Chondrocyte (in vitro differentiated cells): ENCODE data around the gene DEGS2. TPM values are rescaled to one million over a fixed set of nuclear protein-coding genes. Genes with fewer than 3 reads are reported as not detected.

Source experiments
- DNase-seq: peaks from one replicate; pipeline ENCODE4 v3.0.0; 2021; ENCODE audit warnings: mixed read lengths, low spot score
- H3K27ac Mint-ChIP-seq: one replicate; pipeline ENCODE4 v1.8.0; 2021; ENCODE audit warnings: mild to moderate bottlenecking, moderate library complexity, mixed read lengths; ENCODE audit not compliant: unreplicated experiment
- H3K27me3 Mint-ChIP-seq: 2 replicates; pipeline ENCODE4 v1.8.0; 2021; ENCODE audit warnings: low read depth, mixed read lengths
- H3K36me3 Mint-ChIP-seq: 2 replicates; pipeline ENCODE4 v1.8.0; 2021; ENCODE audit warnings: low read depth, mixed read lengths
- H3K4me1 Mint-ChIP-seq: 2 replicates; pipeline ENCODE4 v1.8.0; 2021; ENCODE audit warnings: low read depth, mild to moderate bottlenecking, mixed read lengths
- H3K4me3 Mint-ChIP-seq: one replicate; pipeline ENCODE4 v1.8.0; 2021; ENCODE audit warnings: mild to moderate bottlenecking, moderate library complexity, mixed read lengths; ENCODE audit not compliant: unreplicated experiment
- H3K9me3 Mint-ChIP-seq: 2 replicates; pipeline ENCODE4 v1.8.0; 2021; ENCODE audit warnings: low read depth, mixed read lengths
- total RNA-seq: library from RNA; stranded (reverse); gene quantifications from 3 replicates; pipeline ENCODE4 v1.2.1, GENCODE V29; 2021
- TF ChIP-seq, protein P1 (sequence below): fragments of 200-600 bp; sonication (generic); IDR thresholded peaks from 2 replicates; pipeline ENCODE4 v1.5.0; 2021; ENCODE audit warnings: antibody characterized with exemption, mild to moderate bottlenecking, moderate library complexity

The DEGS2 gene
- total RNA-seq, 1 donor from 2014 or later = 0.17 TPM

DNA sequence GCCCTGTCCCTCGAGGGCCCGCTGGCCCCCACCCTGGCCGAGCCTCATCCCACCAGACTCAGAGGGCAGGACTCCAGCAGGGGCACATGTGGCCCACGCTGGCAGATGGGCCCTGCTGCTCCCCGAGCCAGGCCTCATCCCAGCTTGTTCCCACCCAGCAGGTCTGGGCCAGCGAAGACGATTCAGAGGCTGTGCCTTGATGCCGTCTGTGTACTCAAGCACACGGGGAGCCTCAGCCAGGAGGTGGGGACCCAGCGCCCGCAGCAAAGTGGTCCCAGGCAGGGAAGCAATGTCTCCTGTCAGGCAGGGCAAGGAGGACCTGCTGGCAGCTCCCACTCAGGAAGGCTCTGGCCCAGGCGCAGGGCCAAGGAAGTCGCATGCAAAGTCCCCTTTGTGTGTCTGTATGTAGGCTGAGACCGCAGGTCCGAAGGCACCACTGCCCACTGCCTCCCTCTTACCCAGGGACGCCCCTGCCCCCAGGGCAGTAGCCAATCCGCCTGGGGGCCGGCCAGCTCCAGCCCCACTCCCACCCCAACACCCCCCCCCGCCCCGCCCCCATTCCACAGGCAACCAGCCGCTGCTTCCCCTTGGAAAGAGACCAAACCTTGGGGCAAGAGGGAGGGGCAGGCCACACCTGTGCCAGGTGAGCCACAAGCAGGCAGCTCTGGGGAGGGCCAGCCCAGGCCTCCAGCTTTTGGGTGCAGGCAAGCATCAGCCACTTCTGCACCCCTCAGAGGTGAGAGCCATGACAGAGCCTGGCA lies 9.4 kb downstream of the DEGS2 start:
- TF ChIP-seq, protein P1, sequence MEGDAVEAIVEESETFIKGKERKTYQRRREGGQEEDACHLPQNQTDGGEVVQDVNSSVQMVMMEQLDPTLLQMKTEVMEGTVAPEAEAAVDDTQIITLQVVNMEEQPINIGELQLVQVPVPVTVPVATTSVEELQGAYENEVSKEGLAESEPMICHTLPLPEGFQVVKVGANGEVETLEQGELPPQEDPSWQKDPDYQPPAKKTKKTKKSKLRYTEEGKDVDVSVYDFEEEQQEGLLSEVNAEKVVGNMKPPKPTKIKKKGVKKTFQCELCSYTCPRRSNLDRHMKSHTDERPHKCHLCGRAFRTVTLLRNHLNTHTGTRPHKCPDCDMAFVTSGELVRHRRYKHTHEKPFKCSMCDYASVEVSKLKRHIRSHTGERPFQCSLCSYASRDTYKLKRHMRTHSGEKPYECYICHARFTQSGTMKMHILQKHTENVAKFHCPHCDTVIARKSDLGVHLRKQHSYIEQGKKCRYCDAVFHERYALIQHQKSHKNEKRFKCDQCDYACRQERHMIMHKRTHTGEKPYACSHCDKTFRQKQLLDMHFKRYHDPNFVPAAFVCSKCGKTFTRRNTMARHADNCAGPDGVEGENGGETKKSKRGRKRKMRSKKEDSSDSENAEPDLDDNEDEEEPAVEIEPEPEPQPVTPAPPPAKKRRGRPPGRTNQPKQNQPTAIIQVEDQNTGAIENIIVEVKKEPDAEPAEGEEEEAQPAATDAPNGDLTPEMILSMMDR = no peak
- Mint-ChIP-seq H3K36me3 (peaks cover 2% of the 10 kb centered on the region), H3K4me1 (no peaks in the 10 kb centered on the region), H3K9me3 (peaks cover 4% of the 10 kb centered on the region), H3K4me3 (no peak overlapping the region), H3K27me3 (no peaks in the 10 kb centered on the region), H3K27ac (no peak overlapping the region)
- no peak for DNase-seq

DNA sequence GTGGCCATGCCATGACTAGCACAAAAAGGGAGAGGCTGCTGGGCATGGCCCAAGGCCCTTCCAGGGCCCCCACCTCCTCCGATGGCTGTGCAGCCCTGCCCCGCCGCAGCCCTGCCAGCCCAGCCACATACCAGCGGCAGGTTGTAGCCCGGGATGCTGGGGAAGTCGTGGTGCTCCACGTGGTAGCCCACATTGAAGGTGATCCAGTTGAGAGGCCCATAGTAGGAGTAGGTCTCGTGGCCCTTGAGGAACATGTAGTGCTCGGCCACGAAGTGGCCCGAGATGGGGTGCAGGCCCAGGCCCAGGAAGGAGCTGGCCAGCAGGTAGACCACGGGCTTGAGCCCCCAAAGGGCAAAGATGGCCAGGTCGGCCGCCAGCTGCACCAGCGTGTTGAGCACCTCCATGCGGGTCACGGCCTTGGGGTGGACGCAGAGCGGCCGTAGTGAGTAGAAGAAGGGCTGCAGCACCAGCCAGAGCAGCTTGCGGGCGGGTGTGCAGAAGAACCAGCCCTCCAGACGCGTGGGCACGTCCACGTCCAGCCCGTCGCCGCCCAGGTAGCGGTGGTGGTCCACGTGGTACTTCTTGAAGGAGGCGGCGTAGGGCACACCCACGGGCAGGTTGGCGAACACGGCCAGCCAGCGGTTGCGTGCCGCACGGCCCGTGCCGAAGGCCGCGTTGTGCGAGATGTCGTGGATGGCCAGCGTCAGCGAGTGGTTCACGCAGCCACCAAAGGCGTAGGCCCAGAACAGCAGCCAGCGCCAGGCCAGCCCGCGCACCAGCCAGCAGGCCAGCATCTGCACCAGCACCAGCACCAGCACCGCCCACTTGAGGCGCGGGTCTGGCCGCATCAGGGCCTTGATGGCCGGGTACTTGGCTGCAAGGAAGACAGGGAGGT lies 10.4 kb downstream of the DEGS2 start:
- H3K9me3 Mint-ChIP-seq = peaks cover 2% of the 10 kb centered on the region
- H3K4me1 Mint-ChIP-seq = no peaks in the 10 kb centered on the region
- H3K4me3 Mint-ChIP-seq = no peak overlapping the region
- H3K27ac Mint-ChIP-seq = no peak overlapping the region
- TF ChIP-seq, protein P1 = no peak
- no peaks in the 10 kb centered on the region for H3K36me3 Mint-ChIP-seq
- DNase-seq = no peak
- no peaks in the 10 kb centered on the region for H3K27me3 Mint-ChIP-seq

DNA sequence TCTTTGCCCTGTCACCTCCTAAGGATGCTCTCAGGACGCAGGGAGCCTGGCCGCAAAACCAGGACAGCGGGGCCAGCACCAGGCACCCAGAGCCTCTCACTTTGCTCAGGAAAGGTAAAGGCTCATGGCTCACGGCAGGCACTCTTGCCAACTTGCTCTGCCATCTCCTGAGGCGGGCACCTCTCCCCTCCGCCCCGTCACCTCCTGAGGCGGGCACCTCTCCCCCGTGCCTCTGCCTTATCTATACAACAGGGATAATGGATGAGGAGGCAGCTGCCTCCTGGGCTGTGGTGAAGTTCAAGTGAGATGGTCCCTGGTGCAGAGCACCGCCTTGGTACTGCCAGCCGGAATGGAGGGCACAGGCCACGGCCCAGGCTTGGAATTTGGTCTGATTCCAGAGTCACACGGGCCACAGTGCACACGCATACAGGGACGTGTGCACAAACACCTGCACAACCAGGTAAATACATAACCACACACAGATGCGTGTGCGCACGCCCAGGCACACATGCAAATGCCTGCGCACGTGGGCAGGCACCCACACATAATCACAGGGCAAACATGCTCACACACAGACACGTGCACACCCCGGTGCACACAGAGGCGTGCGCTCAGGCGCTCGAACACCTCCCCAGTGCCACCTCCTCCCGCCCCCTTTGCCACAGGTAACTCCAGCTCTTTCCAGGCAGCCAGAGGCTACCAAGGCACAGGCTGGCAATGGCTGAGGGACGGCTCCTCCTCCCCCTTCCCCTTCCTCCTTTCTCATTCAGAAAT lies 11.6 kb downstream of the DEGS2 start:
- H3K9me3 Mint-ChIP-seq = no peaks in the 10 kb centered on the region
- no peak overlapping the region for H3K27ac Mint-ChIP-seq
- no peaks in the 10 kb centered on the region for H3K4me1 Mint-ChIP-seq
- H3K4me3 Mint-ChIP-seq = no peak overlapping the region
- H3K27me3 Mint-ChIP-seq = no peaks in the 10 kb centered on the region
- TF ChIP-seq, protein P1 = no peak
- peaks cover 2% of the 10 kb centered on the region for H3K36me3 Mint-ChIP-seq
- DNase-seq = no peak

DNA sequence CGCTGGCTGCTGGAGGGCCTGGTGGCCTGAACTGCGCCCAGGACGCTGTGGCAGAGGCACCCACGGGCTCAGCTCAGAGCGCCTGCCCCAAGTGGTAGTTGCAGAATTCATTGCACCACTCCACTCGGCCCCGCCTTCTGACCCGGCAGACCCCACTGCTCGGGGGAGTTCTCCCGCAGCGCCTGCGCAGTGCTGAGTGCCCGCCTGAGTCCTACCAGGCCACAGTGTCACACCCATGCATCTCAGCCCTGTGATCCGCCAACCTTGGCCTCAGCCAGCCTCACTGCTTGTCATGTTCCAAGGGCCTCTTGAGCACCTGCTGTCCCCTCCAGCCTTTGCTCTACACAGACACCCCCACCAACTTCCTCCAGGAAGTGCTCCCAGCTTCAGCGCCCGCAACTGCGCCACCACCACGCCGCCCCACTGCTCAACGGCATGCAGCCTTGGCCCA lies 12.2 kb downstream of the DEGS2 start:
- Mint-ChIP-seq H3K4me1 (no peaks in the 10 kb centered on the region), H3K27me3 (no peaks in the 10 kb centered on the region)

More for the DNA sequence above, 12.2 kb downstream of the DEGS2 start:
- DNase-seq = no peak
- peaks cover 2% of the 10 kb centered on the region for H3K36me3 Mint-ChIP-seq
- TF ChIP-seq, protein P1 = no peak
- H3K9me3 Mint-ChIP-seq = no peaks in the 10 kb centered on the region
- no peak overlapping the region for H3K4me3 Mint-ChIP-seq
- no peak overlapping the region for H3K27ac Mint-ChIP-seq
